Measurements from ENCODE around the gene PCGF1.

The PCGF1 gene

GRCh38 chr2:74530239-74531187 lies 23.0 kb upstream of the PCGF1 start:
- DNase-seq (ENCODE audit: insufficient read length, low spot score) = no peak
- no peak for FAIRE-seq
- no peak for TF ChIP-seq POLR2A (IDR thresholded peaks at IDR 0.05; ENCODE audit: low read depth, low read length)

- FAIRE-seq (no peak), DNase-seq (ENCODE audit: insufficient read length, low spot score) (peak; percentile 99)
- TF ChIP-seq POLR2A (IDR thresholded peaks at IDR 0.05; ENCODE audit: low read depth, low read length) = peak; percentile 58
These were observed 22.1 kb upstream of the PCGF1 start, which contains the start of the genes AUP1 and HTRA2 for GRCh38 chr2:74529357-74530238. Gene AUP1 (minus strand): TSS chr2:74529706. CDS start chr2:74529629, 77 bp downstream. Gene HTRA2 (plus strand): TSS chr2:74529933. CDS start chr2:74530007, 74 bp downstream.

DNA sequence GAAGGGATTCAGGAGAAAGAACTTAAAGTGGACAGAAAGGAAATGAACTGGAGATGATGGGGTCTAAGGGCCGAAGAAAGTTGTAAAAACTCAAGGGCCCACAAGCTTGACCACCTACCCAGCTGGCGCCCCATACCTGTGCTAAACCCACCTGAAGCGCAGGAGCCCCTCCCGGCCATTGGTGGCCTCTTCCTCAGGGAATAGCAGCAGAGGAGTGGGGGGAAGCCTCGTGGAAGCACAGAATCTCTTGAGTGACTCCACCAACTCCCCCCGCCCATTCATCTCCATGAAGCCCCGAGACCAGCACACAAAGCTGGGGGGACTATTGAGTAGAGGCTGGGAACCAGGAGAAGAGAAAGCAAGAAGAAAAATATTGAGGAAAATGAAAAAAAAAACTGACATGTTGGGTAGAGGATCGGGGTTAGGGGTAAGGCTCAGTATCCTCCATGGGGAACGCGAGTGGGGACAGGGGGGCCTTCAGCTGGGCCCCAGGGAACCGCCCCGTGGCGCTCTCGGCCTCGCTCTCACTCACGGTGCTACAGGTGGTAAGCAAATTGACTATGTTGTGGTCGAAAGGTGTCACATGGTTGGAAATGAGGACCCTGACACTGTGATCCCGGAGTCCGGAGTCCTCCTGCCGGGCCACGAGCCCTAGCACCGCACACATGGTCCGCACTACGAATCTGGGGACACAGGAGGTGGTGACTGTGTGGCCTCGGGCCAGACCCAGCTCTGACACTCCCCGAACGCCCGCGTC lies 21.3 kb upstream of the PCGF1 start:
- DNase-seq (ENCODE audit: insufficient read length, low spot score) = no peak
- TF ChIP-seq POLR2A (IDR thresholded peaks at IDR 0.05; ENCODE audit: low read depth, low read length) = no peak
- no peak for FAIRE-seq

GRCh38 chr2:74527741-74528140 lies 20.2 kb upstream of the PCGF1 start:
- TF ChIP-seq POLR2A (IDR thresholded peaks at IDR 0.05; ENCODE audit: low read depth, low read length) = no peak
- DNase-seq (ENCODE audit: insufficient read length, low spot score) = no peak
- FAIRE-seq = no peak

- DNase-seq (ENCODE audit: insufficient read length, low spot score) = no peak
- no peak for FAIRE-seq
- TF ChIP-seq POLR2A (IDR thresholded peaks at IDR 0.05; ENCODE audit: low read depth, low read length) = no peak
These were observed 19.2 kb upstream of the PCGF1 start for GRCh38 chr2:74526649-74527230.

DNA sequence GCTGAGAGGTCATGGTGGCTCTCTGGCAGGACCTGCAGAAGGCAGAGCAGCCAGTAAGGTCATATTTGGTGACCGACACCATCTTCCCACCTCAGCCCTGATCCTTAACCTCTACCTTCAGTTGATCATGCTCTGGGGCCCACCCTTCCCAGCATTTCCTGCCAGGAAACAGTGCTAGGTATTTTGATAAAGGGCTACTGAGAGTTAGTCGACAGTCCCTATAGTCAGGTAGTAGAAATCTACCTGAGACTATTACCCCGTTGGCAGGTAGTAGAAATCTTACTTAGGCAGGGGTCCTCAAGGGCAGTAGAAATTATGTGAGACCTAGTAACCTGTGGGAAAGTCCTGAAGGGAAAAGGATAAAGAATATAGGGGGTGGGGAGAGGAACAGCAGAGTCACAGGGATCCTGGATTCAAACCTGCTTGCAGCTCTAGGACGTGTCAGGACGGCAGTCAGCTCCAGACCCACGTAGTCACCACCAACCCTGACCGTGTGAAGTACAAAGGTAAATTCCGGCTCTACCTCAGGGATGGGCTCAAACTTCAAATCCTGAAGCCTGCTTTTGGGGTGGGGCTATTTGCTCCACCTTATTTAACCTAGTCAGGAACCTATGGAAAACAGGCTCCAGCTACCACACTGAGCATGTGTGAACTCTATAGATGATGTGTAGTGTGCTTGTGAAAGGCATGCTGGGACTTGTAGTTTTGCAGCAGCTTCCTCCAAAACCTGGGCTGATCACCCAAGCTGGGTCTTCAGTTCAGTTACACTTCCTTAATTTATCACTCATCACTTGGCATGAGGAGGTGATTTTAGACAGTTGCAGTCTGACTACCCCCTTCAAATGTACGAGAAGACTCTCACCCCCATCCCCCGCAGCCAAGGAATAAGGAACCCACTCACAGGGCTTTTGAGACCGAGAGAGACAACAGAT lies 18.5 kb upstream of the PCGF1 start, which contains the start of gene DQX1:
TSS of gene DQX1 (minus strand) at position 515 of the 932 bp plus-strand sequence. CDS start at position 13, 502 bp downstream.
- no peak for DNase-seq (ENCODE audit: insufficient read length, low spot score)

GRCh38 chr2:74524955-74525716 lies 17.6 kb upstream of the PCGF1 start:
- no peak for FAIRE-seq
- no peak for DNase-seq (ENCODE audit: insufficient read length, low spot score)
- TF ChIP-seq POLR2A (IDR thresholded peaks at IDR 0.05; ENCODE audit: low read depth, low read length) = no peak

More for the DNA sequence above, 18.5 kb upstream of the PCGF1 start, which contains the start of gene DQX1:
- no peak for FAIRE-seq
- TF ChIP-seq POLR2A (IDR thresholded peaks at IDR 0.05; ENCODE audit: low read depth, low read length) = no peak

- DNase-seq (ENCODE audit: insufficient read length, low spot score) (no peak), FAIRE-seq (no peak)
- TF ChIP-seq POLR2A (IDR thresholded peaks at IDR 0.05; ENCODE audit: low read depth, low read length) = no peak
These were observed 16.5 kb upstream of the PCGF1 start for GRCh38 chr2:74524005-74524404.

GRCh38 chr2:74522516-74522915 lies 15.0 kb upstream of the PCGF1 start:
- FAIRE-seq = no peak
- DNase-seq (ENCODE audit: insufficient read length, low spot score) = no peak
- TF ChIP-seq POLR2A (IDR thresholded peaks at IDR 0.05; ENCODE audit: low read depth, low read length) = no peak

DNA sequence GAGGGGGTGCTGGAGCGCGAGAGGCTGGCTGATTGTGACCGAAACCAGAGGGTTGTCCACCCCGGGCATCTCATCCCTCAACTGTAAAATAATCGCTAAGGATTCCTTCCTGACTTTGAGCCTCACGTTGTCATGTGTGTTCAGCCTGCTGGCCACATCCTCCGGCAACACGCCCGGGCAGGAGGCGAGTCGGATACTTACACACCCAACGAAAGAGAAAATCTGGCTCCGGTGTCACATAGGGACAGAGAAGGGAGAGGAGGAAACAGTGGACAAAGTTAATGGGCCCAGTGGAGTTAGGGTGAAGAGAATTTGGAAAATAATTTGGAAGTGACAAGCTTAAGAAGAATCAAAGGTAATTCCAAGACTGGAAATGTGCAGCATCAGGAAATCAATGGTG lies 9.2 kb upstream of the PCGF1 start:
- DNase-seq (ENCODE audit: insufficient read length, low spot score) = no peak
- no peak for FAIRE-seq
- TF ChIP-seq POLR2A (IDR thresholded peaks at IDR 0.05; ENCODE audit: low read depth, low read length) = no peak

DNA sequence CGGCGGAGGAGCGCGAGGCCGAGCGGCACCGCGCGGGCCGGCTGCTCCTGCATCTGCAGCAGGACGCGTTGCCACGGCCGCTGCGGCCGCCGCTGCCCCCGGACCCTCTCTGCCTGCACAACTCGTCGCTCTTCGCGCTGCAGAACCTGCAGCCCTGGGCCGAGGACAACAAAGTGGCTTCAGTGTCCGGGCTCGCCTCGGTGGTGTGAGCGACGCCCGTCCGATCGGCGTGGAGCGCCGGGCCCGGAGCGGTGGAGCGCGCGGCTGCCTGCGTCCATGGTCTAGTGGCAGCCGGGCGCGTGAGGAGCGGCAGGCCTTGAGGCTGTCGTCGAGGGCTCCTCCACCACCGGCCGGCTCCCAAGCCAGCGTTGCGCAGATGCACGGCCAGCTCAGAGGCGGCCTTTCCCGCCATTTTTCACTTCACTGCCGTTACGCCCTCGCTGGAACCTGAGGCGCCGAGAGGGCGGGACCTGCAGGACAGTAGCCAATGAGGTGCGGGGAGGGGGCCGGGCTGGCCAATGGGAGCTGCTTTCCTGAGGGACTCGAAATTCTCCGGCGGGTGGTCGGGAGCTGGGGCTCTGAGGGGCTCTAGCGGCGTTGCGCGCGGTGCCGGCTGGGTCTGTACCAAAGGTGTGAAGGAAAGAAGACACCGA lies 8.6 kb upstream of the PCGF1 start:
- DNase-seq (ENCODE audit: insufficient read length, low spot score) (no peak), FAIRE-seq (no peak)
- no peak for TF ChIP-seq POLR2A (IDR thresholded peaks at IDR 0.05; ENCODE audit: low read depth, low read length)

Measured in H54 (cell line).